ENCODE results near the gene ZDHHC23.

ZDHHC23 gene

GRCh38 chr3:113947372-113948014, at the start of gene ZDHHC23:
Gene ZDHHC23 (plus strand): TSS chr3:113948013. CDS start chr3:113948803, 790 bp downstream.
- DNase-seq (ENCODE audit: extremely low read depth, low read depth): no peak
- TF ChIP-seq CTCF (IDR thresholded peaks at IDR 0.05; ENCODE audit: low read depth, low read length): no peak

GRCh38 chr3:113898892-113899291, 48.9 kb upstream of the ZDHHC23 start:
- TF ChIP-seq CTCF (IDR thresholded peaks at IDR 0.05; ENCODE audit: low read depth, low read length): no peak
- DNase-seq (ENCODE audit: extremely low read depth, low read depth): peak; percentile 25

- no peak for TF ChIP-seq CTCF (IDR thresholded peaks at IDR 0.05; ENCODE audit: low read depth, low read length)
- no peak for DNase-seq (ENCODE audit: extremely low read depth, low read depth)
Observed at GRCh38 chr3:113906568-113907140, 41.2 kb upstream of the ZDHHC23 start.

GRCh38 chr3:113908133-113908532, 39.7 kb upstream of the ZDHHC23 start:
- no peak for TF ChIP-seq CTCF (IDR thresholded peaks at IDR 0.05; ENCODE audit: low read depth, low read length)
- DNase-seq (ENCODE audit: extremely low read depth, low read depth): no peak

GRCh38 chr3:113910966-113911365, 36.8 kb upstream of the ZDHHC23 start:
- no peak for TF ChIP-seq CTCF (IDR thresholded peaks at IDR 0.05; ENCODE audit: low read depth, low read length)
- no peak for DNase-seq (ENCODE audit: extremely low read depth, low read depth)

GRCh38 chr3:113912552-113913236, 35.1 kb upstream of the ZDHHC23 start:
- DNase-seq (ENCODE audit: extremely low read depth, low read depth): peak; percentile 31
- TF ChIP-seq CTCF (IDR thresholded peaks at IDR 0.05; ENCODE audit: low read depth, low read length): peak; percentile 58

GRCh38 chr3:113914646-113915045, 33.2 kb upstream of the ZDHHC23 start:
- TF ChIP-seq CTCF (IDR thresholded peaks at IDR 0.05; ENCODE audit: low read depth, low read length): no peak
- DNase-seq (ENCODE audit: extremely low read depth, low read depth): peak; percentile 44

Data from AG09319 (cell line).